H1 (cell line): ENCODE data around the gene TNKS2.

ENCODE experiments used
- CEBPB ChIP-seq: IDR thresholded peaks from 2 replicates; pipeline ENCODE4 v1.6.1; 2012; ENCODE audit warnings: low read depth, low read length
- CTCF ChIP-seq, 3 experiments: IDR thresholded peaks; 1 replicate in 2 of 3; 2 replicates in 1 of 3; pipeline versions ENCODE4 v1.5.1 to v1.6.1; 2011; ENCODE audit warnings: low read length in 3 of 3, mild to moderate bottlenecking in 3 of 3, inconsistent platforms in 2 of 3, low read depth in 1 of 3, moderate library complexity in 1 of 3; ENCODE audit not compliant: insufficient read depth in 1 of 3; ENCODE audit errors: control extremely low read depth in 1 of 3
- EP300 ChIP-seq, 2 experiments: IDR thresholded peaks; 1 replicate in 1 of 2; 2 replicates in 1 of 2; pipeline ENCODE4 v1.6.1; 2011 to 2012; ENCODE audit warnings: low read depth in 2 of 2, low read length in 2 of 2, mild to moderate bottlenecking in 2 of 2, borderline replicate concordance in 1 of 2, inconsistent platforms in 1 of 2, moderate library complexity in 1 of 2
- MAFK ChIP-seq: IDR thresholded peaks from 2 replicates; pipeline ENCODE4 v1.6.1; 2012; ENCODE audit warnings: low read depth, mild to moderate bottlenecking, improper control_type of control experiment, low read length
- POLR2A ChIP-seq, 2 experiments: IDR thresholded peaks; 1 replicate in 1 of 2; 2 replicates in 1 of 2; pipeline ENCODE4 v1.6.1; 2011; ENCODE audit warnings: low read depth in 2 of 2, low read length in 2 of 2, mild to moderate bottlenecking in 2 of 2; ENCODE audit errors: control extremely low read depth in 1 of 2
- POLR2AphosphoS5 ChIP-seq: IDR thresholded peaks from 2 replicates; pipeline ENCODE4 v1.6.1; 2011; ENCODE audit warnings: low read depth, low read length
- RFX5 ChIP-seq: IDR thresholded peaks from 2 replicates; pipeline ENCODE4 v1.6.1; 2011; ENCODE audit warnings: low read depth, low read length, improper control_type of control experiment, borderline replicate concordance
- RNF2 ChIP-seq: fragments of 200-900, 300-1000 bp; sonication (generic); IDR thresholded peaks from 2 replicates; pipeline ENCODE4 v1.7.1; 2016; ENCODE audit warnings: borderline replicate concordance, low read depth, mild to moderate bottlenecking, antibody characterized with exemption, low read length; ENCODE audit not compliant: poor library complexity, severe bottlenecking; ENCODE audit errors: missing control alignments
- SIN3A ChIP-seq, 2 experiments: IDR thresholded peaks in 1 of 2; conservative IDR thresholded peaks in 1 of 2; 2 replicates each; pipeline ENCODE4 v1.6.1; 2011 to 2012; ENCODE audit warnings: low read length in 2 of 2, improper control_type of control experiment in 1 of 2, low read depth in 1 of 2, mild to moderate bottlenecking in 1 of 2
- SP1 ChIP-seq: IDR thresholded peaks from 2 replicates; pipeline ENCODE4 v1.6.1; 2011; ENCODE audit warnings: low read depth, low read length
- TAF1 ChIP-seq: IDR thresholded peaks from 2 replicates; pipeline ENCODE4 v1.6.1; 2011; ENCODE audit warnings: mild to moderate bottlenecking, low read depth, low read length
- TEAD4 ChIP-seq: IDR thresholded peaks from 2 replicates; pipeline ENCODE4 v1.6.1; 2012; ENCODE audit warnings: low read depth, low read length, inconsistent platforms, mixed read lengths
- TF ChIP-seq, protein P1 (sequence below): IDR thresholded peaks from 2 replicates; pipeline ENCODE4 v1.6.1; 2012; ENCODE audit warnings: low read length, inconsistent platforms

GRCh38 chr10:91864744-91865143, 66.5 kb downstream of the TNKS2 start:
- no peak for TF ChIP-seq EP300 (IDR thresholded peaks at IDR 0.05; ENCODE audit: borderline replicate concordance in 1 of 2, low read depth in 2 of 2, low read length in 2 of 2)
- no peak for TF ChIP-seq CTCF (IDR thresholded peaks at IDR 0.05; ENCODE audit: control extremely low read depth in 1 of 3, insufficient read depth in 1 of 3, low read depth in 1 of 3, low read length in 3 of 3)
- TF ChIP-seq, protein P1, sequence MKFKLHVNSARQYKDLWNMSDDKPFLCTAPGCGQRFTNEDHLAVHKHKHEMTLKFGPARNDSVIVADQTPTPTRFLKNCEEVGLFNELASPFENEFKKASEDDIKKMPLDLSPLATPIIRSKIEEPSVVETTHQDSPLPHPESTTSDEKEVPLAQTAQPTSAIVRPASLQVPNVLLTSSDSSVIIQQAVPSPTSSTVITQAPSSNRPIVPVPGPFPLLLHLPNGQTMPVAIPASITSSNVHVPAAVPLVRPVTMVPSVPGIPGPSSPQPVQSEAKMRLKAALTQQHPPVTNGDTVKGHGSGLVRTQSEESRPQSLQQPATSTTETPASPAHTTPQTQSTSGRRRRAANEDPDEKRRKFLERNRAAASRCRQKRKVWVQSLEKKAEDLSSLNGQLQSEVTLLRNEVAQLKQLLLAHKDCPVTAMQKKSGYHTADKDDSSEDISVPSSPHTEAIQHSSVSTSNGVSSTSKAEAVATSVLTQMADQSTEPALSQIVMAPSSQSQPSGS: no peak
- TF ChIP-seq POLR2AphosphoS5: no peak
- no peak for TF ChIP-seq RNF2
- no peak for TF ChIP-seq POLR2A (IDR thresholded peaks at IDR 0.05; ENCODE audit: control extremely low read depth in 1 of 2, low read depth in 2 of 2, low read length in 2 of 2)
- no peak for TF ChIP-seq RFX5
- no peak for TF ChIP-seq TEAD4
- no peak for TF ChIP-seq CEBPB
- TF ChIP-seq SP1: no peak
- TF ChIP-seq MAFK: no peak
- TF ChIP-seq TAF1: no peak
- TF ChIP-seq SIN3A (conservative IDR thresholded peaks at IDR 0.05 in 1 of 2, IDR thresholded peaks at IDR 0.05 in 1 of 2; ENCODE audit: low read depth in 1 of 2, low read length in 2 of 2): no peak
